Measurements from ENCODE around the gene NAGPA.

NAGPA gene

GRCh38 chr16:5003211-5003610, 30.5 kb downstream of the NAGPA start:
- no peak for DNase-seq (ENCODE audit: low read depth)

GRCh38 chr16:5002699-5003143, 31.0 kb downstream of the NAGPA start:
- DNase-seq (ENCODE audit: low read depth) = peak; percentile 11

- no peak for DNase-seq (ENCODE audit: low read depth)
These were observed 31.7 kb downstream of the NAGPA start for GRCh38 chr16:5001986-5002385.

DNA sequence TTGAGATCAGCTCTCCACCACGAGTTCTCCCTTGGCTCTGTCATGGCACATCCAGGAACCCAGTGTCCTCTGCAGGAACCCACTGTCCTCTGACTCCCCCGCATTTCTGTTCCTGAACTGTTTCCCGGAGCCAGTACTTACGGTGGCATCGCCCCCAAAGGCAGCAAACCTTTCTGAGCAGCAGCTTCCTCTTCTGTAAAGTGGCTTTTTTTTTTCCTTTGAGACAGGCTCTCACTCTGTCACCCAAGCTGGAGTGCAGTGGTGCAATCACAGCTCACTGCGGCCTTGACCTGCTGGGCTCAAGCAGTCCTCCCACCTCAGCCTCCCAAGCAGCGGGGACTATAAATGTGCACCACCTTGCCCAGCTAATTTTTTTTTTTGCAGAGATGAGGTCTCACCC, 32.2 kb downstream of the NAGPA start:
- no peak for DNase-seq (ENCODE audit: low read depth)

DNA sequence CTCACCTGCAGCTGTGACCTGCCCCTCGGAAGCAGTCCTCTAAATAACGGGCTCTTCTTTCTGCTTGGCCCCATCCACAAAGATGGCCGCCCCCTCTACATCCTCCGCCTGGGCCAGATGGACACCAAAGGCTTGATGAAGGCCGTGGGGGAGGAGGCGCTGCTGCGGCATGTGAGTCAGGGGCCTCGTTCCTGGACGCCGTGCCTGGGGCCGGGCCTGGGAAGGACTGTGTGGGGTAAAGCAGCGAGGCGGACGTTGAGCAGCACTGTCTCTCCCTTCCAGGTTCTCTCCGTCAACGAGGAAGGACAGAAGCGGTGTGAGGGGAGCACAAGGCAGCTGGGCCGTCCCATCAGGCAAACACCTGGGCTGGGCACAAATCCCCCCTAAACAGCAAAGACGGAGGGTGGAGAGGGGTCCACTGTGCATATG, 33.1 kb downstream of the NAGPA start:
- DNase-seq (ENCODE audit: low read depth) = no peak

DNA sequence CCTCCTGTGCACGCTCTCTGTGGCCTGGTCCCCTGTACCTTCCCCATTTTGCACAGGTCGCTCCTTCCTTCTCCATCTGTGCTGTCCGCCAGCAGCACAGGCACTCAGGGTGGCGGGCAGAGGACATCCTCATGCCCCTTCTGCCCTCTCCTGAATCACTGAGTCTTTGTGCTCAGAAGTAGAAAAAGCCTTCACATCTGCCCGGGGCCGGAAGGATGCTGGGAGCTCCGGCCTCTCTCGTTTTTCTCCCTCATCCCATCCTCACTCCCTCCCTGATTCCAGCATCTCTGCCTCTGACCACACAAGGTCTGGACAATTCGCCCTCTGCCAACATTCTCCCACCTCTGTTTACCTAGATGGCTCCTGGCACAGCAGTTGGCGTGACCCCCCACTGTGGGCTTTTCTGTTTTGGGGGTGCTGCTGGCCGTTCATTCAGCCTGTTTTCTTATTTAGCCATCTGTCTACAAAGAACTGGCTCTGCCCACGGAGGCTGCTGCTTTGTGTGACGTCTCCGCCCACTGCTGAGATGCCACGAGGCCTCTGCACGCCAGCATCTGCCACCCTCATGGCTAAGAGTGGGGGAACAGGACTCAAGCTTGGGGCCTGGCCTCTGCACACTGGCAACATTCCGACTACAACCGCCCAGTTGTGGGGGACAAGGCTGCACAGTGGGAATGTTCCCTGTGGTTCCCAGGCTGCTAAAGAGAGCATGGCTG, 38.9 kb downstream of the NAGPA start:
- DNase-seq (ENCODE audit: low read depth) = no peak

DNA sequence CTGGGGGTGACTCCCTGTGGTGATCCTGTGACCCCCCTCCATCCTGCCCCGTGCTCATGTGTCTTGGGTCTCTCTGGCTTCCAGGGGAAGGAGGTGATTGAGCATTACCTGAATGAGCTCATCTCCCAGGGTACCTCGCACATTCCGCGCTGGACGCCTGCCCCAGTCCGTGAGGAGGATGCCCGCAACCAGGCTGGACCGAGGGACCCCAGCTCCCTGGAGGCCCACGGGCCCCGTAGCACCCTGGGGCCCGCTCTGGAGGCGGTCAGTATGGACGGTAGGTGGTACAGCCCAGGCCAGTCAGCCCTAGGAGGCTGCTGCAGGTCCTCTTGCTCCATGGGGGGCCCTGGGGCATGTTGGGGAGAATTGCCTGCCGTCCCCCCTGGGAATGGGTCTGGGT, 42.0 kb downstream of the NAGPA start:
- DNase-seq (ENCODE audit: low read depth) = no peak

GRCh38 chr16:4990415-4990814, 43.3 kb downstream of the NAGPA start:
- DNase-seq (ENCODE audit: low read depth) = no peak

GRCh38 chr16:4989391-4990006, 44.2 kb downstream of the NAGPA start:
- DNase-seq (ENCODE audit: low read depth) = no peak

DNA sequence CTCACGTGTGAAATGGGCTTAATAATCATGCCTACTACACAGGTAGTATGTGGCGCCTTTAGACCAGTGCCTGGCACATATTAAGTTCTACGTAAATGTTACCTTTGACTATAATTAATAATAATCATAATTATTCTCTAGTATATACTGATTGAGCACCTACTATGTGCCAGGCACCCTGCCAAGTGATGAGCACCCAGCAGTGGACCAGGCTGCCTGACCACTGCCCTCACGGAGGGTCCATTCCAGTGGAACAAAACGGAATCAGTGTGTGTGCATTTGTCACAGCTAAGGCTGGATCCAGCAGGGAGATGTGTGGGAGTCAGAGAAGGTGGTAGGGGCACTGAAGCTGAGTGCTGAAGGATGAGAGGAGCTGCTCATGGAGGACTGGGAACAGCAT, 45.1 kb downstream of the NAGPA start:
- DNase-seq (ENCODE audit: low read depth) = no peak

GRCh38 chr16:4987580-4988374, 46.0 kb downstream of the NAGPA start:
- DNase-seq (ENCODE audit: low read depth) = no peak

- no peak for DNase-seq (ENCODE audit: low read depth)
These were observed 46.5 kb downstream of the NAGPA start for GRCh38 chr16:4987250-4987579.

DNA sequence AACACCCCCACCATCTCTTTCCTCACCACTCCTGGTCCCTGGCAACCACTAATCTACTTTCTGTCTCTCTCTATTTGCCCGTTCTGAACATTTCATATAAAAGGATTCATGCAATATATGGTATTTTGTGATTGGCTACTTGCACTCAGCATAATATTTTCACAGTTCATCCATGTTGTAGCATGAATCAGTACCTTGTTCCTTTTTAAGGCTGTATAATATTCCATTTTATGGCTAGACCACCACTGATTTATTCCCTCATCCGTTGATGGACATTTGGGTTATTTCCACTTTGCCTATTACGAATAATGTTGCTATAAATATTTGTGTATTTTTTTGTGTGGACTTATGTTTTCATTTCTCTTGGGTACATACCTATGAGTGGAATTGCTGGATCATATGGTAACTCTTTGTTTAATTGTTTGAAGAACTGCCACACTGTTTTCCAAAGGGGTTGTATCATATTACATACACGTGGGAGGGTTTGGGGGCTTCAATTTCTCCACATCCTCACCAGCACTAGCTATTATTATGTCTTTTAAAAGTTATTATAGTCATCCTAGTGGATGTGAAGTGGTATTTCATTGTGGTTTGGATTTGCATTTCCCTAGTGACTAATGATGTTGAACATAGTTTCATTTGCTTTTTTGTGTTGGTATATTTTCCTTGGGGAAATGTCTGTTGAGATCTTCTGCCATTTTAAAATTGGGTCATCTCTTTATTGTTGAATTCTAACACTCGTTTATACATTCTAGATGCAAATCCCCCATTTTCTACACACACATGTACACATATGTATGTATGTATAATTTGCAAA, 49.4 kb downstream of the NAGPA start:
- DNase-seq (ENCODE audit: low read depth) = no peak

GRCh38 chr16:4982056-4982867, 51.5 kb downstream of the NAGPA start:
- no peak for DNase-seq (ENCODE audit: low read depth)

DNA sequence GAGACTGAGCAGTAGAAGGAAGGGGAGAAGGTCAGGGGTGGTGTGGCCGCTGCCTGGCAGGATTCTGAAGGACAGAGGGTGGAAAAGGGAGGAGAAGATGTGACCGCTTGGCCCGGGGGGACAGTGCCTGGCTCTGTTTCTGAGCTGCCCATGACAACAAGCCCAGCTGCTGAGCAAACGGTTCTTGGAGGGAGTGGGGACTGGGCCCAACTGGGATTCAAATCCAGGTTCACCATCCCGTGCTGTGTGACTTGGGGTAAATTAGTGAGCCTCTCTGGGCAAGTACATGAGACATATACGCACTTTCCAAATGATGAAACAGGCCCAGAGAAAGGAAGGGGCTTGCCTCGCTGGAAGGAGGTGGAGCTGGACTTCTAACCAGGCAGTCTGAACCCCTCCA, 52.3 kb downstream of the NAGPA start:
- no peak for DNase-seq (ENCODE audit: low read depth)

- no peak for DNase-seq (ENCODE audit: low read depth)
These were observed 53.0 kb downstream of the NAGPA start for GRCh38 chr16:4980691-4981090.

DNA sequence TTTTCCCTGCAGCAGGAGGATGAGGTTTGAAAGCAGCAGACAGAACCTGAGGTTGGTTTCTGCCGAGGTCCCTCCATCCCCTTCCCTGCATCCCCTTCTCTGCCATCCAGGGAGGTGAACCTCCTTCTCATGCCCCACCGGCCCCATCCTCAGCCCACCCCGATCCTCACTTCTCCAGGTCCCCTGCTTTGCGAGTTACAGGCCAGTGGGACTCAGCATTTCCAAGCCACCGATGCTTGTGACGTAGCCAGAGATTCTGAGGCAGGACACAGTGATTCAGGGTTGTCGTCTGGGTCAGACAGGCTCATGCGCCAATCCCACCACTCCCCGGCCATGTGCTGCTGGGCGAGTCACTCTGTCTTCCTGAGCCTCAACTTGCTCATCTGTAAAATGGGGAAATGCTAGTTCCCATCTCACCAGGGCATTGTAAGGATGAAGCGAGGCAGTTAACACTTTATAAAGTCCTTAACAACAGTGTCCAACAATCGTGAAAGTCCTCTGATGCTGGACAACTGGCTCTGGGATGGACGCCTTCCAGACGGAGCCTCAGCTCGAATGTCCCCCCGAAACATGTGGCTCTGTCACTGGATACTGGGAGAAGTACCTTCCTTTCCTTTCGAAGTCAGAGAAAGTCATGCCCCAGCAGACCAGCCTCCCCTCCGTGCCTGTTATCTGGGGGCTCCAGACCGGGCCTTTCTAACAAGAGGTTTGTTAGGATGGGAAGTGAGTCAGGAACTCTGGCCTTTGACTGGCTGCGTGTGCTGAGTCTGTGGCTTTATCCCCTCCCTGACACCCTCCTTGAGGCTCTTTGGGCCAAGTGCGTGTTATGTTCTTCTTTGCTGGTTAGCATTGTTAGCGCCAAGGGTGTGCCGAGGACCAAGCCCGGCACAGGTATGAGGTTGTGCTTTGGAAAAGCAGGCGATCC, 53.7 kb downstream of the NAGPA start:
- no peak for DNase-seq (ENCODE audit: low read depth)

DNA sequence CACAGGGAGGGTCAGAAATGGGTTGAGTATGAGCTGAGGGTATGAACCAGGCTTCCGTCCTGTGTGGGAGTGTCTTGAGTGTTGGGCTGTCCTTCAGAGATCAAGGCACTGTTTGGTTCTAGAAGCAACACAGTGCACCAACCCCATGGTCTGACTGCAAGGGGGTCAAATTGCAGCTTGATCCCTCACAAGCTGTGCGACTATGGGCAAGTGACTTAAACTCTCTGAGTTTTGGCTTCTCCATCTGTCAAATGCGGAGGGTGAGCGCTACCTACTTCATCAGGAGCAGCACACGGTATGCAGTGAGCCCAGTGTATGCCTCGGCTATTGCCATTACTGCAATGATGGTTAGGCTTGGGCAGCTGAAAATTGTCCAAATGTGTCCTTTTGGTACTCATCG, 54.6 kb downstream of the NAGPA start:
- DNase-seq (ENCODE audit: low read depth) = no peak

DNA sequence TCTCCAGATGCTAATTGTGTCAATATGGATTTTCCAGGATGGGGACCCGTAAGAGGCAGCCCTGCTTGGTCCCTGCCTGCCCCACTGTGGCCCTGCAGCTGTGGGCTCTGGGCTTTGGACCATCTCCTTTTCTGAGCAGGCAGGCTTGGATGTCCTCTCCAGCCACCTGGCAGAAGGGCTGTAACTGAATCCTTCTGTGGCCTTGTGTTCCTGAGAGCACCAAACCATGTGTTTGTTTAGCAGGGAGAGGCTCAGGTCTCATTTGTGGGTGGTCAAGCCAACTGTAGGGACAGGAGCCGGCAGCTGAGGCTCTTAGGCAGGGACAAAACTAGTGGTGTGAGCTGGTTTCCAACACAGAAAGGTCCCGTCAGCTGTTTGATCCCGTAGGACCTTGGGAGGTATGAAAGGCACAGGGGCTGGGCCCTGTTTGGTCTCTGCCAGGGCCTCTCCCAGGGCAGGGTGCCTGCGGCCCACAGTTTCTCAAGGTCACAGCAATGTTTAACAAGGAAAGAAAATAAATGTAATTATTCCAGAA, 57.1 kb downstream of the NAGPA start:
- no peak for DNase-seq (ENCODE audit: low read depth)

- DNase-seq (ENCODE audit: low read depth) = no peak
These were observed 57.7 kb downstream of the NAGPA start for GRCh38 chr16:4976079-4976478.
